Stimulated activated naive CD4-positive, alpha-beta T cell (primary cell): ENCODE measurements around the gene SHTN1.

Source experiments
- DNase-seq, 6 experiments: peaks; one replicate each; lab custom pipeline; 2025; lab: John Stamatoyannopoulos, UW

SHTN1 gene

DNA sequence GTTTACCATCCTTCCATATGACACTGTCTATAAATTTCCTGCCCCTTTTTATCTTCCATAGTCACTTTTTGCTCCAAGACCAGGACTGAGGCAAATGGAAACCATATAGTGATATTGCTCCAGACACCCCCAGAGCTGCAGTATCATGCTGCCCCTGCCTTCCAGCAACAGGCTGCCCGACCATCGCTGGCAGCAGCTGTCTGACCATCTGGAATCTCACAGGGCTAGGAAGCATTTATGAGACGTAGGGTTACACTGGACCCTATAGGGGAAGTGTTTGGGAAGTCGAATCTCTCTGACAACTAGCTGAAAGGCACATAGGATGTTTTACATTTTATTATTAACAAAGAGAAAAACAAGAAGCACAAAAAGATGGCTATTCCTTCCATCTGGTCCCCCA is 136.3 kb downstream of the SHTN1 start:
- DNase-seq = no peak

- DNase-seq = no peak
Observed at GRCh38 chr10:116868198-116868676, 136.8 kb downstream of the SHTN1 start.

GRCh38 chr10:116866987-116867595 is 137.9 kb downstream of the SHTN1 start:
- no peak for DNase-seq

- no peak for DNase-seq
Observed at GRCh38 chr10:116866066-116866465, 138.9 kb downstream of the SHTN1 start.

DNA sequence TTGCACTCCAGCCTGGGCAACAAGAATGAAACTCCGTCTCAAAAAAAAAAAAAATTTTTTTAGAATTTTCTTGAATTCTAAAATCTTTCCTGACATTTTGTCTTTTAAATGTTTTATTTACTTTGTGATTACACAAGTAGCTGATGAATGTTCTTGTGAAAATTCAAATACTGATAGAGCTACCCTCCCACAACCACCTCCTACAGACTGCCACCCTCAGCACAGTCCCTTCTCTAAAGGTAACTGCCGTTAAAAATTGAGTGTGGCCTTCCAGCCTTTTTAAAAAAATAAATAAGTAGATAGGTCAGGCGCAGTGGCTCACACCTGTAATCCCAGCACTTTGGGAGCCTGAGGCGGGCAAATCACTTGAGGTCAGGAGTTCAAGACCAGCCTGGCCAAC is 140.6 kb downstream of the SHTN1 start:
- DNase-seq = no peak

DNA sequence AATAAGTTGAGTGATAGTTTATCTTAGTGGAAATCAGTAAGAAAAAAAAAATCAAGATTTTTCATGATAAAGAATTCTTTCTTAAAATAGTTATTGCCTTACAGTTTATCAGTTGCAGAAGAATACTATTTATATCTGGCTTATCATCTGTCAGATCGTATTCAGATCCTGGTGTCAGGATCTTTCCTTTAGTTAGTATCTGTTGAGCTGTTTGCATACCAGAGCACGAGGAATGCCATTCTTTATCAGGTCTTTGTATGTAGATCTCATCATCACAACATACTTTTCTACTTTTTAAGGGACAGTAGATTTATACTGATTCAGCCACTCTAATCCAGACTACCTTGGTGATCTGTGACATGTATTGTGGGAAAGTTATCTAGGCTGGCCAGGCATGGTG is 143.2 kb downstream of the SHTN1 start:
- no peak for DNase-seq

- no peak for DNase-seq
Observed at GRCh38 chr10:116857156-116857555, 147.8 kb downstream of the SHTN1 start.

DNA sequence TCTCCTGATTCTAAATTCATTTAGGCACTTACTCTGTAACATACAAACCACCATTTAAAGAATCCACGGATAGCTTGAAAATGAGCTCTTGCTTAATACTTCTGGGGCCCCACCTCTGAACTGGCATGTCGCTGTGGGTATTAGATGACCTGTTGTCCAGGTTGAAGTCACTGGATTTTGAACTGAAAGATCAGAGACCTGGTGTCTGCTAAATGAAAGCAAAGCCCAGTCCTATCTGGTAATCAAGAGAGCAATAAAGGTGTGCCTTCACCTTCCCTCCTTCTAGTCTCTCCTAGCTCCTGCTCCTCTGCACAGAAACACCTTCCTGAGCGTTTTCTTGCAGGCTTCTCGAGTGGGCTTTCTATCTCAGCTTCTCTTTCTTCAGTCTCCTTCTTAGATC is 151.3 kb downstream of the SHTN1 start:
- no peak for DNase-seq

GRCh38 chr10:116853287-116853686 is 151.7 kb downstream of the SHTN1 start:
- DNase-seq = no peak

GRCh38 chr10:116852246-116852645 is 152.7 kb downstream of the SHTN1 start:
- DNase-seq = no peak

DNA sequence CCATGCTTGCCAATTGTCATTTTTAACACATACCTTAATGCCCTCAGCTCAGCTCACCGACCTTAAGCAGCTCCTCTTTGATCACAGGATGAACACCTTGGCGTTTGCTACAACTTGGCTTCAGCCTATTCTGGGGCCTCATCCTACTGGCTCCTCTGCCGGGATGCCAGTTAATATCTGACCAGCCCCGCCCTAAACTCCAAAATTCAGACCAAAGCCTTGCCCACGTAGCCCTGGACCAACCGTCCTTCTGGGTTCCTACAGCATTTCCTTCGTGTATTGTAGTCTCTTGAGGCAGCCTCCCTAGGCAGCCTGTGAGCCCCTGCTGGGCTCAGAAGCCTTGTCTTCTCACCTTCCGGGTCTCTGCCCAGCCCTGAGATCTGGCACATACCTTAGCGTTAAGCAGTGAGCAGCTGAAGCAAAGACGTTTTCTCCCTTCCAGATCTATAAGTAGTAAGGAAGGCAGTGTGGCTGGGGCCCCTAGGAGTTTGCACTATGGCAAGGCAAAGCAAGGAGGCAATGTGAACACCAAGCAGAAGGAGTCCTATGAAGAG is 154.9 kb downstream of the SHTN1 start:
- DNase-seq = no peak

- no peak for DNase-seq
Observed at GRCh38 chr10:116849248-116850057, 155.5 kb downstream of the SHTN1 start, which contains the start of gene ENO4. TSS of gene ENO4 (plus strand) at chr10:116849499. CDS start at chr10:116849567, 68 bp downstream.

DNA sequence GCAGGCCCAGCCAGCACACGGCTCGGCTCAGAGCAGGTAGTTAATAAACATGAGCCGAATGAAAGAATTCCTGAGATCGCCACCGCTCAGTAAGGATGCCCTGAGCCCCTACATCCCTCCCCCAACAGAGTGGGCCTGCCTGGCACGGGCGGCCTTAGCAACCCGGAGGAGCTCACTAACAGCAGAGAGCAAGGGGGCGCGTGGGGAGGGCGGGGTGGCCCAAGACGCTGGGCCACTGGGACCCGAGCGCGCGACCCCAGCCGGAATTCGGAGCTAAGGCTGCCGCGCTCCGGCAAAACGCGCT is 156.1 kb downstream of the SHTN1 start:
- no peak for DNase-seq

DNA sequence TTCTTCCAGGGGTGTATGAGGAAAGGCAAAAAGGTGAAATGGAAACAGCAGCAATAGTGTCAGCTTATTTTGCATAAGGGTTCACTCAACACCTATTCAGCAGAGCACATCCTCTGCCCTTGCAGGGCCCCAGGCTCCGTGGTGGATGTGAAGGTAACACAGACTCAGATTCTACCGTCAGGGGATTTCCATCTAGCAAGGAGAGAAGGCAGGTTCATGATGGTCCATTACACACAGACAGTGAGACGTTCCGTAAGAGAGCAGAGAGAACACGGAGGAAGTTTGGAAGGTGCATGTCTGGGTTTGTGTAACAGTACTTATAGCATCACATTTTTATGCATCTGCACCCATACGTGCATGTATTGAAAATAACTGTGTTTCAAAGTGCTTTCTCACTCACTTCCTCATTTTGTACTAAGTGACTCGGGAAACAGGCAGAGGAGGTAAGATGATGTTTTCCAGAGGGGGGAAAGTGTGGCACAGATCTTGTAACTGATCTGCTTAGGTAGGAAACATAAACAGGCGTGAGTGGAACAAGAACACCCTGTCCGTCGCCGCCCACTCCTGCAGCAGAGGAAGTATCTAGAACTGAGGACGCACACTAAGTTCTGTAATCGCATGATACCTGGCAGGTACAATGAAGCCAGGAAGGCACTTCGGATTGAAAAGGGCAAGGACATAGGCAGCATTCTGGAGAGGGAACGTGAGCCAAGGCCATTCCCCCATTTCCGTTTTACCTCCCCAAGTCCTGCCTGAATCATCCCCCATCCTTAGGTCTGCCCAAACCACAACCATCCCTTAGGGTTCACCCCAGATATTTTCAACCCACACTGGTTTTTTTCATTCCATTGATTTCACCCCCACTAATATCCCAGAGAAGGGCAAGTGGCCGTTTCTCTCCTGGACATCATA is 156.7 kb downstream of the SHTN1 start:
- DNase-seq = no peak

GRCh38 chr10:116845823-116846222 is 159.2 kb downstream of the SHTN1 start:
- DNase-seq = no peak

DNA sequence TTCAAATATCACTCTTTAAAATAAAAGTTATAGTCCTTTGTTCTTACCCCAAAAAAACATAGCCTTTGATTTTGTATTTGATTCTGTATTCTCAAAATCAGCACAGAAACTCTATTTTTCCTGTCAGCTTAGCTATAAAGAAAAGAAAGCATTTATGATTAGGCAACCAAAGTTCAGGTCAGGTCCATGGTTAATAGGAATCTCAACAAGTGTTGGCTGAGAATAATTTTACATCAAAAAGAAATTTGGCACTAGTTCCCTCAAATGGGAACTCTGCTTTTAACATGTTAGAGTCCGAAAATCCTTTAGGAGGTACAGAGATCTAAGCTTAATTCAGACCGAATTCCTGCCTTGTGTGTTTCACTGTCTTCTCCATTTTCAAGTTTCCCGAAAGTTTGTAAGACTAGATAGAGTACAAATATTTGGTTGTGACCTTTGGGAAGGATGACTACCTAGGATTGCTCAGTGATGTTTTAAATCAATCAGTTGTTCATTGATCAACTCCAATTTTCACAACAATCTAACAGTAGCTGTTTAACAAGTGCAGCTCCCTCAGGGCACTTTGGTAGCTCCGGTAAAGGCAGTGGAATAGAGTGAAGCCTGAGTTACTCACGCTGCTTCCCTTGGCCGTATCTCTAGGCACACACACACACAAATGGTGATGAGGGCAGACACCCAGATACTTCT is 164.5 kb downstream of the SHTN1 start:
- DNase-seq = no peak

- DNase-seq = no peak
Observed at GRCh38 chr10:116838143-116838725, 166.8 kb downstream of the SHTN1 start.

DNA sequence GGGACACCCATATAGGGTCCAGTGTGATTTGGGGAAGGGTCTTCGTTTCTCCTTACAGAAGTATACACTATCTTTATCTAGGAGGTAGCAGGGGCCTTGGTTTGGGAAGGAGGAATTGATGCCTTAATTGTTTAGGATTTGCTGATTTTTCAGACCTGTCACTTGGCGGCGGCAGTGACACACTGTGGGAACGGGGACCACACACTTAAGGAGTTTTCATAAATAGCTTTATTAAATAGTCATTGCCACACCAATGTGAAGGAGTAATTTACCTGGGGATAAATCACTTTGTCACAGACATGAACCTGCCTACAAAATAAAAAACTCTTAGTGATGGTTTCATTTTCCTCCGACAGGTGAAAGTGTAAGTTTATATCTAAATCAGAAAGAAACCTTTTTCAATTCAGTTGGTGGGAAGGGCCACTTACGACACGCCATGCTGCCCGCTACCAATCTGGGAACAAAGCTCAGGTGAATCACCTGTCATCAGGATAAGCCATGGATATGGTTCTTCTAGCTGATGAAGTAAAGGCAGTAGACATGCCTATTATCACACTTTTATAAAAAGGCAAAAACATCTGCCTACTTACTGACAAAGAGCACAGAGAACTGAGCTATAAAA is 168.0 kb downstream of the SHTN1 start:
- DNase-seq = no peak

- DNase-seq = no peak
Observed at GRCh38 chr10:116836083-116836482, 168.9 kb downstream of the SHTN1 start.

DNA sequence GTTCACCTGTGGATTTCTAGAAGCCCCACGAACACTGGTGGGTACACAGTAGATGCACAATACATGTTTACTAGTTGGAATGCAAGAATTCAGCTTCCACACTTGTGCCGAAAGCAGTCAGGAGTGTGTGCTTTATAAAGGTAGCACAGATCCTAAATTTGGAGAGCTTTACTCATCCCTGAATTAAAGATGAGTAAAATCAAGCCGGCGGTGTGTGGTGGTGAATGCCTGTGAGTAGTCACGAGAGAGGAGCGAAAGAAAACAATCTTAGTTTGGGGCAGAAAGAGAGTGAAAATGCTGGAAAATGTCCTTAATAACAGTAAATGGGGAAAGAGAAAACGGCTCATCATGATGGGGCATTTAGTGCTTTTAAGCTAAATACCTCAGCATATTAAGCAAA is 169.3 kb downstream of the SHTN1 start:
- DNase-seq = no peak
